Sigmoid colon (tissue), 4 donors: ENCODE measurements around the gene DYSF.

Experiments used
- CTCF ChIP-seq, 4 experiments: fragments of 450-650 bp in 3 of 4; fragments of 200-600 bp in 1 of 4; IDR thresholded peaks; one replicate each; pipeline ENCODE4 v1.5.1; 2016 to 2019; ENCODE audit warnings: antibody characterized with exemption in 4 of 4, mild to moderate bottlenecking in 3 of 4, moderate library complexity in 2 of 4
- EP300 ChIP-seq, 4 donors: sonication (generic); formaldehyde crosslinking; IDR thresholded peaks; one replicate each; pipeline ENCODE4 v1.6.1; 2017; ENCODE audit warnings: antibody characterized with exemption in 4 of 4

DNA sequence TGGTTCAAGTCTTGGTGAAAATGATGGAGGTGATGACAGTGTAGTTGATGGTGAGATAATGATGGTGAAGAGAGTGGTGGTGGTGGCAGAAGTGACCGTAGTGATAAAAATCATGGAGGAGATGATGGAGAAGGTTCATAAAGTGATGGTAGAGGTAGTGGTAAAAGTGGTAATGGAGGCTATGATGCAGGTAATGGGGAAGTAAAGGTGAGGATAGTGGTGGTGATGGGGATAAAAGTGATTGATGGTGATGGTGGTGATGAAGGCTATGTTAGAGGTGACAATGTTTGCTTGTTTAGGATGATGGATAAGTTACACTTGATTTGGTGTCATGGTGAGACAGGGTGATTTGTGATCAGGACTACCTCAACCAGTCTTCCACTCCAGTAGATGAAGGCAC is 268.9 kb downstream of the DYSF start:
- TF ChIP-seq CTCF (IDR thresholded peaks at IDR 0.05) (no peak), EP300 (IDR thresholded peaks at IDR 0.05) (no peak)
